Measurements from ENCODE around the gene GABRB3. TPM values are rescaled to one million over a fixed set of nuclear protein-coding genes. Genes with fewer than 3 reads are reported as not detected.

GABRB3 gene
- total and polyA plus RNA-seq, 2 of the 8 experiments (the other 6 are each of a cell fraction or from before 2014, with no cell fraction given), result 98.8 to 163 TPM

- TF ChIP-seq CREB1 (IDR thresholded peaks at IDR 0.05), result no peak
- TF ChIP-seq EP300 (IDR thresholded peaks at IDR 0.05; ENCODE audit: borderline replicate concordance in 1 of 2, low read depth in 2 of 2, low read length in 2 of 2), result no peak
- no peak for TF ChIP-seq MAFK (IDR thresholded peaks at IDR 0.05; ENCODE audit: low read depth, low read length)
- no peak for TF ChIP-seq EGR1 (IDR thresholded peaks at IDR 0.05; ENCODE audit: borderline replicate concordance, low read depth, low read length)
- no peak for TF ChIP-seq JUN (IDR thresholded peaks at IDR 0.05; ENCODE audit: low read depth, low read length)
- no peak for TF ChIP-seq POLR2AphosphoS5 (IDR thresholded peaks at IDR 0.05; ENCODE audit: low read depth, low read length)
- TF ChIP-seq HDAC2 (IDR thresholded peaks at IDR 0.05; ENCODE audit: borderline replicate concordance in 1 of 2, low read depth in 2 of 2, low read length in 2 of 2), result no peak
- TF ChIP-seq SP4 (IDR thresholded peaks at IDR 0.05; ENCODE audit: low read length), result no peak
- TF ChIP-seq POLR2A (IDR thresholded peaks at IDR 0.05; ENCODE audit: control extremely low read depth in 1 of 2, low read depth in 2 of 2, low read length in 2 of 2), result no peak
- no peak for TF ChIP-seq BCL11A (IDR thresholded peaks at IDR 0.05; ENCODE audit: low read depth in 2 of 2, low read length in 2 of 2)
- TF ChIP-seq YY1 (IDR thresholded peaks at IDR 0.05; ENCODE audit: low read depth, low read length), result no peak
- TF ChIP-seq RFX5 (IDR thresholded peaks at IDR 0.05; ENCODE audit: borderline replicate concordance, low read depth, low read length), result no peak
- Histone ChIP-seq H3K4me3 (ENCODE audit: extremely low read depth in 1 of 4, insufficient read depth in 2 of 4, low read depth in 3 of 4, low read length in 4 of 4) (no peak overlapping the region), H3K14ac (ENCODE audit: insufficient read length) (no peak overlapping the region), H2AFZ (ENCODE audit: low read length) (no peak overlapping the region), H2AK5ac (ENCODE audit: low read depth, low read length) (no peak overlapping the region), H3K23me2 (ENCODE audit: low read depth, low read length) (no peaks in the 10 kb centered on the region), H2BK12ac (ENCODE audit: low read depth, low read length) (no peak overlapping the region), H3K79me2 (ENCODE audit: control insufficient read depth in 1 of 2, insufficient read depth in 2 of 2, low read length in 2 of 2) (peaks cover 0 to 83% of the 10 kb centered on the region in 2 experiments; a peak in 2 of 4 replicates), H4K20me1 (replicated peaks in 1 of 2; ENCODE audit: control insufficient read depth in 1 of 2, insufficient read depth in 2 of 2, low read length in 2 of 2) (peaks cover 0 to 3% of the 10 kb centered on the region in 2 experiments), H3K4ac (replicated peaks; ENCODE audit: insufficient read length, low read depth, low read length) (no peak overlapping the region), H3K18ac (ENCODE audit: extremely low read depth, low read length) (no peak overlapping the region), H3K79me1 (ENCODE audit: low read depth, low read length) (peaks cover 2% of the 10 kb centered on the region), H3K56ac (replicated peaks; ENCODE audit: insufficient read length, low read depth, low read length) (no peak overlapping the region), H3K4me2 (ENCODE audit: insufficient read depth in 1 of 2, low read depth in 2 of 2, low read length in 2 of 2) (no peak overlapping the region), H2BK120ac (replicated peaks; ENCODE audit: low read depth, low read length) (no peak overlapping the region), H3K9ac (replicated peaks in 1 of 4; ENCODE audit: extremely low read depth in 1 of 4, low read depth in 3 of 4, low read length in 3 of 4) (no peak overlapping the region), H3K27me3 (replicated peaks in 1 of 4; ENCODE audit: control insufficient read depth in 3 of 4, extremely low read depth in 1 of 4, insufficient read depth in 3 of 4, low read length in 3 of 4) (no peaks in the 10 kb centered on the region), H3K9me3 (ENCODE audit: insufficient read depth in 2 of 2, low read depth in 1 of 2, low read length in 1 of 2) (no peaks in the 10 kb centered on the region), H2BK15ac (ENCODE audit: low read length) (no peak overlapping the region), H4K91ac (replicated peaks; ENCODE audit: insufficient read length, low read length) (no peak overlapping the region), H2BK5ac (ENCODE audit: low read depth, low read length) (no peak overlapping the region), H4K8ac (ENCODE audit: extremely low read depth, insufficient read depth, low read length) (no peak overlapping the region), H3K4me1 (replicated peaks in 1 of 4; ENCODE audit: control insufficient read depth in 3 of 4, insufficient read depth in 4 of 4, low read length in 3 of 4) (peaks cover 0 to 13% (median 2%) of the 10 kb centered on the region in 4 experiments; a peak in 4 of 7 replicates), H3K27ac (ENCODE audit: low read depth, low read length) (no peak overlapping the region), H4K5ac (ENCODE audit: insufficient read length, low read depth, low read length) (no peak overlapping the region), H3K36me3 (ENCODE audit: control insufficient read depth in 2 of 4, insufficient read depth in 4 of 4, low read length in 3 of 4) (no peaks in the 10 kb centered on the region; a peak in 1 of 8 replicates), H3K23ac (ENCODE audit: insufficient read length) (no peak overlapping the region), H2BK20ac (ENCODE audit: low read length) (no peak overlapping the region)
- ChIA-PET POLR2A (ENCODE audit: partially characterized antibody) (interaction anchor here (1.0 kb wide), 1 partner anchor 12 kb away, joined by 3 read pairs; no protein-coding TSS in a partner anchor), CTCF (ENCODE audit: partially characterized antibody) (interaction anchor here (2.9 kb wide), 1 partner anchor 13 kb away, joined by 8 read pairs; no protein-coding TSS in a partner anchor)
- no peak for DNase-seq (ENCODE audit: low read depth in 1 of 2, low spot score in 2 of 2)
- 70% methylated on average over 4 of the region's 4 CpGs; no CpG with 5 or more reads in 1 of the 2 experiments for WGBS, 2 experiments (ENCODE audit: extremely low coverage in 1 of 2, insufficient coverage in 1 of 2, insufficient read length in 1 of 2, insufficient replicate concordance in 2 of 2, low coverage in 1 of 2, low lambda C conversion rate in 2 of 2, missing lambda C conversion rate in 1 of 2)
- FAIRE-seq, result no peak
Measured at GRCh38 chr15:26674467-26674866, 98.4 kb downstream of the GABRB3 start.

Data from H1 (cell line).